Mammary epithelial cell (primary cell): ENCODE data around the gene RPTOR.

Experiments
- CTCF ChIP-seq, 2 donors: IDR thresholded peaks in 1 of 2; conservative IDR thresholded peaks in 1 of 2; 2 replicates each; pipeline ENCODE4 v1.5.1; 2011 to 2012; ENCODE audit warnings: inconsistent platforms in 2 of 2, low read length in 2 of 2, mild to moderate bottlenecking in 2 of 2, control low read depth in 1 of 2, low read depth in 1 of 2; ENCODE audit not compliant: insufficient read depth in 1 of 2; ENCODE audit errors: extremely low read depth in 1 of 2
- EZH2 ChIP-seq: IDR thresholded peaks from 2 replicates; pipeline ENCODE4 v1.6.1; 2012; ENCODE audit warnings: low read length, inconsistent platforms, borderline replicate concordance

GRCh38 chr17:80751070-80751945 is 206.7 kb downstream of the RPTOR start:
- TF ChIP-seq CTCF (conservative IDR thresholded peaks at IDR 0.05 in 1 of 2, IDR thresholded peaks at IDR 0.05 in 1 of 2; ENCODE audit: extremely low read depth in 1 of 2, insufficient read depth in 1 of 2, low read depth in 1 of 2, low read length in 2 of 2) (no peak), EZH2 (no peak)
